Gastrocnemius medialis (tissue), 4 donors: ENCODE measurements around the gene KPNA1.

ENCODE experiments used
- CTCF ChIP-seq, 5 experiments: fragments of 450-650 bp in 3 of 5; fragments of 200-600 bp in 2 of 5; sonication (generic) in 2 of 5; IDR thresholded peaks in 4 of 5; conservative IDR thresholded peaks in 1 of 5; 1 replicate in 4 of 5; 2 replicates in 1 of 5; pipeline ENCODE4 v1.5.1; 2016 to 2019; ENCODE audit warnings: antibody characterized with exemption in 5 of 5, mild to moderate bottlenecking in 3 of 5, moderate library complexity in 3 of 5
- POLR2A ChIP-seq, 2 donors: fragments of 450-650 bp; IDR thresholded peaks; one replicate each; pipeline ENCODE4 v1.6.1; 2017; ENCODE audit warnings: antibody characterized with exemption in 2 of 2, mild to moderate bottlenecking in 2 of 2, moderate library complexity in 2 of 2

GRCh38 chr3:122415104-122415744, 99.5 kb downstream of the KPNA1 start:
- TF ChIP-seq CTCF (IDR thresholded peaks at IDR 0.05 in 4 of 5, conservative IDR thresholded peaks at IDR 0.05 in 1 of 5) = no peak
- TF ChIP-seq POLR2A (IDR thresholded peaks at IDR 0.05) = no peak
